Ramos (cell line): Measurements from ENCODE around the gene PRIM2.
"Not testable (repeated sequence)": the region's sequence is repeated elsewhere in the genome, so short reads cannot be mapped to it uniquely, and the experiment has no call there.

Source experiments
- in situ Hi-C: fragments of 300-500 bp; cut with MboI; formaldehyde crosslinking; loops from one replicate; pipeline ENCODE4 v1.14.3; 2022; ENCODE audit warnings: low sequenced_read_pairs; ENCODE audit not compliant: unreplicated experiment

PRIM2 gene

DNA sequence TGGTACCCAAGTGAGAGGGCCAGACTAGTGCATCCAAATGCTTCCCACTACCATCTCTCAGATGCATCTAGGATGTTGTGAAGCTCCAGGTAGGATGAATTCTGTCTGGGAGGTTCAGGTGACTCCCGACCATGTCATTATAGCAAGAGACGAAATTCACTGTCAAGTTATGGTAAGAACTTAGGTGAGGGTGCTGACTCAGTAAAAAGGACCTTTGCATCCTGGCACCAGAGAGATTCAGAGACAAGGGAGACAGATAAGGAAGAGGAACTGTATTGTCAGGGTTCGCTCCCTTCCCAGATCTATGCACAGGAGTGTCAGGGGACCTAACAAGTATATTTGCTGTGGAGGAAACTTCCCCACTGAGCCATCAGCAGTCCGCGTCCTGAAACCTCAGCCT lies 11.2 kb upstream of the PRIM2 start:
- in situ Hi-C loops: no loop called here

DNA sequence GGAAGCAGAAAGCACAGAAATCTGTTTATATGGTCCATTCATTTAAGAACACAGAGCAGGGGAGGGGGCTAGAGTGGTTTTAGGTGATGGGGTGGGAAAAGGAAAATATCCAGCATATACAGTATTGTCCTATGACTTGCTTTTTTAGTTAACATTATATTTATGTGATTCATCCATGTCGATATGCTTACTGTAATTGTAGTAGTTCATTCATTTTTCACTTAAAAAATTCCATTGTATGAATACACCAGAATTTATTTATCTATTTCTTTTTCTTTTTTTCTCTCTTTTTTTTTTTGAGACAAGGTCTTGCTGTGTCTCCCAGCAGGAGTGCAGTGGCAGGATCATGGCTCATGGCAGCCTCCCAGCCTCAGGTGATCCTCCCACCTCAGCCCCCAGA lies 9.6 kb upstream of the PRIM2 start:
- in situ Hi-C loops: no loop called here

DNA sequence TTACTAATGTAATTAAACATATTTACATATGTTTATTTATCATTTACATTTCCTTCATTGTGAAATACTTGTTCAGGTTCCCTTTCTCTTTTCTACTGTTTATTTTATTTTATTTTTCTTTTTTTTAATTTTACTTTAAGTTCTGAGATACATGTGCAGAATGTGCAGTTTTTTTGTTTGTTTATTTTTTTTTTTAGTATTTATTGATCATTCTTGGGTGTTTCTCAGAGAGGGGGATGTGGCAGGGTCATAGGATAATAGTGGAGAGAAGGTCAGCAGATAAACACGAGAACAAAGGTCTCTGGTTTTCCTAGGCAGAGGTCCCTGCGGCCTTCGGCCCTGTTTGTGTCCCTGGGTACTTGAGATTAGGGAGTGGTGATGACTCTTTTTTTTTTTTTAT lies 8.7 kb upstream of the PRIM2 start:
- in situ Hi-C loops: not testable (repeated sequence)

DNA sequence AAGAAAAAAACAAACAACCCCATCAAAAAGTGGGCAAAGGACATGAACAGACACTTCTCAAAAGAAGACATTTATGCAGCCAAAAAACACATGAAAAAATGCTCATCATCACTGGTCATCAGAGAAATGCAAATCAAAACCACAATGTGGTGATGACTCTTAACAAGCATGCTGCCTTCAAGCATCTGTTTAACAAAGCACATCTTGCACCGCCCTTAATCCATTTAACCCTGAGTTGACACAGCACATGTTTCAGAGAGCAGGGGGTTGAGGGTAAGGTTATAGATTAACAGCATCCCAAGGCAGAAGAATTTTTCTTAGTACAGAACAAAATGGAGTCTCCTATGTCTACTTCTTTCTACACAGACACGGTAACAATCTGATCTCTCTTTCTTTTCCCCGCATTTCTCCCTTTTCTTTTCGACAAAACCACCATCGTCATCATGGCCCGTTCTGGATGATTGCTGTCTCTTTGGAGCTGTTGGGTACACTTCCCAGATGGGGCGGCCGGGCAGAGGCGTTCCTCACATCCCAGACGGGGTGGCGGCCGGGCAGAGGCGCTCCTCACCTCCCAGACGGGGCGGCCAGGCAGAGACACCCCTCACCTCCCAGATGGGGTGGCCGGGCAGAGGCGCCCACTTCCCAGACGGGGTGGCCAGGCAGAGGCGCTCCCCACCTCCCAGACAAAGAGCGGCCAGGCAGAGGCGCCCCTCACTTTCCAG lies 7.2 kb upstream of the PRIM2 start:
- in situ Hi-C loops: not testable (repeated sequence)

DNA sequence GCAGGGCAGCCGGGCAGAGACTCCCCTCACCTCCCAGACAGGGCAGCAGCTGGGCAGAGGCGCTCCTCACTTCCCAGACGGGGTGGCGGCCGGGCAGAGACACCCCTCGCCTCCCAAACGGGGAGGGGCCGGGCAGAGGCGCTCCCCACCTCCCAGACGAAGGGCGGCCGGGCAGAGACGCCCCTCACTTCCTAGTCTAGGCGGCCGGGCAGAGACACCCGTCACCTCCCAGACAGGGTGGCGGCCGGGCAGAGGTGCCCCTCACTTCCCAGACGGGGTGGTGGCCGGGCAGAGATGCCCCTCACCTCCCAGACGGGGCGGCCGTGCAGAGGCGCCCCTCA lies 6.6 kb upstream of the PRIM2 start:
- in situ Hi-C loops: no loop called here

DNA sequence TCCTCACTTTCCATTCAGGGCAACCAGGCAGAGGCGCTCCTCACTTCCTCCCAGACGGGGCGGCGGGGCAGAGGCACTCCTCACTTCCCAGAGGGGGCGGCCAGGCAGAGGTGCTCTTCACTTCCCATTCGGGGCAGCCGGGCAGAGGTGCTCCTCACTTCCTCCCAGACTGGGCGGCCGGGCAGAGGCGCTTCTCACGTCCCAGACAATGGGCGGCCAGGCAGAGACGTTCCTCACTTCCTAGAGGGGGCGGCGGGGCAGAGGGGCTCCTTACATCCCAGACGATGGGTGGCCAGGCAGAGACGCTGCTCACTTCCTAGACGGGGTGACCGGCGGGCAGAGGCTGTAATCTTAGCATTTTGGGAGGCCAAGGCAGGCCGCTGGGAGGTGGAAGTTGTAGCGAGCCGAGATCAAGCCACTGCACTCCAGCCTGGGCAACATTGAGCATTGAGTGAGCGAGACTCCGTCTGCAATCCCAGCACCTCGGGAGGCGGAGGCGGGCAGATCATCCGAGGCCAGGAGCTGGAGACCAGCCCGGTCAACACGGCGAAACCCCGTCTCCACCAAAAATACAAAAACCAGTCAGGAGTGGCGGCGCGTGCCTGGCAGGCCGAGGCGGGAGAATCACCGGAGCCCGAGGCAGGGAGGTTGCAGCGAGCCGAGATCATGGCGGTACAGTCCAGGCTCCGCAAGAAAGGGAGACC lies 6.0 kb upstream of the PRIM2 start:
- in situ Hi-C loops: not testable (repeated sequence)

DNA sequence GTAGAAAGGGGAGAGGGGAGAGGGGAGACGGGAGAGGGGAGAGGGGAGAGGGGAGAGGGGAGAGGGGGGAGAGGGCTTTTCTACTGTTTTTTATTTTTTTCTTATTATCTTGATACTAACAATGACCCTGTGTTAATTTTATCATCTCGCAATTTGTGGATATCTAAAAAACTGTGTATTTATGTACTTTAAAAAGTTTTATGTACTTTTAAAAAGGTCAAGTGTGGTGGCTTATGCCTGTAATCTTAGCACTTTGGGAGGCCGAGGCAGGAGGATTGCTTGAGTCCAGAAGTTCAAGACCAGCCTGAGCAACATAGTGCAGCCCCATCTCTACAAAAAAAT lies 5.5 kb upstream of the PRIM2 start:
- in situ Hi-C loops: no loop called here

DNA sequence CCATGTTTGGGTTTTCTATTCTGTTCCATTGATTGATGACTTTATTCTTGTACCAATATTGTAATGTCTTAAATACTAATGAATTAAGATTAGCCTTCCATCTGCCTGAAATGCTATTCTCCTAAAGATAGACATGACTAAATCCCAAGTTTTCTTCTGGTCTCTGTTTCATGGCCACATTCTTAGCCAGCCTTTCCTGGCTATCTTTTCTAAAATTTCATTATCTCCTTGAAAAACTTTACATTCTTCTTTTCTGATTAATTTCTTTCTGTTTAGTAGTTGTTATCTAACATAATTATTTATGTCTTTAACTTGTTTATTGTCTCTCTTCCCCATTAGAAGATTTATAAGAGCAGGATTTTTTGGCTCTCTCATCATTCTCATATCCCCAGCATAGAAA lies 4.4 kb upstream of the PRIM2 start:
- in situ Hi-C loops: no loop called here

DNA sequence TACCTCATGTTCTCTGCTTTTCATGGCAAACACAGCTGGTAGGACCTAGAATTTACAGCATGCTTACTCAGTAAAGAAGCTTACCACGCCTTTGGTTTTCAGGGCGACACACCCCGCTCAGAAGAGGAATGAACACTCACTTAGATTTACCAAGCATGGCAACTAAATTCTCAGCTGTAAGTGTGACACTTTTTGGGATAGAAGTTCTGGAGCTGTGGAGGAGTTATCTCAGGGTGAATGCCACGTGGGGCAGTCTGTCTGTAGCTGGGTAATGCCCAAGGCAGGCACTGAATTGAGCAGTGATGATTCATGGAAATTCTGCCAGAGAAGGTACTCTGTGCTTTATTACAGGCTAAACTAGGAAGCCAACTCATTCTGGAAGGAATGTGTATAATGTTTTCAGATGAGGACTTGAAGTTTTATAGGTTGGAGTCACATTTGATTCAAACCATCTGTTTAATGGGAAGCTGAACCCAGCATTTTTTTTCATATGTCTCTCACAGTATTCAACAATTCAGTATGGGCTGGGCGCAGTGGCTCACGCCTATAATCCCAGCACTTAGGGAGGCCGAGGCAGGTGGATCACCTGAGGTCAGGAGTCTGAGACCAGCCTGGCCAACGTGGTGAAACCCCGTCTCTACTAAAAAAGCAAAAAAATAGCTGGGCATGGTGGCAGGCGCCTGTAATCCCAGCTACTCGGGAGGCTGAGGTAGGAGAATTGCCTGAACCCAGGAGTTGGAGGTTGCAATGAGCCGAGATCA lies 3.5 kb upstream of the PRIM2 start:
- in situ Hi-C loops: no loop called here

DNA sequence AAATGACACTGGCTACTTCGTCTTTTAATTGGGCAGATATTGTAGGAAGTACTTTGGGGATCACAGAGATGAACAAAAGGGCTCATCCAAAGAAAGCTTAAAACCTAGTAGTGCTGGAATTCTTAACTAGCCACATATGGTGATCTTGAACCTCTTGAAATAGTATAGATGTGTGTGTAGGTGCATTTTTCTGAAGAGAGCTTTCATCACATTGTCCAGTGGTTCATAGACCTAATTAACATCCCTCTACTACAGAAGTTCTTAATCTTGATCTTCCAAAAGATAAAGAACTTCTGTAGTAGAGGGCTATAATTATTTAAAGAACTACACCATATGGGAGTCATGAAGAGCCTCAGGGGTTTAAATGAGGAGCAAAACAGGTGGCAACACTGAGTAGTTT lies 2.3 kb upstream of the PRIM2 start:
- in situ Hi-C loops: loop anchor here (5.0 kb wide), 1 partner anchor 403 kb away; no protein-coding TSS in a partner anchor

DNA sequence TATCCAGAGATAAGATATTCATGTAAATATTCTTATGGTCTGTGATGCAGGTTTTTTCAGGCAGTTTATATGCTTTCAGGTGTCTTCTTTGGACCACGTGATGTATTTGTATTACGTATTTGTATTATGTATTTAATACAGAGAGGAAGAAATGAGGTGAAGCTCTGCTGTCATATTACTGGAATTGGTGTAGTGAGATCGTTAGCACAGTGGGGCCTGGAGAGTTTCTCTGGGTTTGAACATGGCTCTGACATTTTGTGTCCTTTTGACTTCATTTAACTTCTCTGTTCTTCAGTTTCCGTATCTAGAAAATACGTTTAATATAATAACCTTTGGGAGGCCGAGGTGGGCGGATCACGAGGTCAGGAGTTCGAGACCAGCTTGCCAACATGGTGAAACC lies 1.6 kb upstream of the PRIM2 start:
- in situ Hi-C loops: loop anchor here (5.0 kb wide), 1 partner anchor 404 kb away; no protein-coding TSS in a partner anchor

DNA sequence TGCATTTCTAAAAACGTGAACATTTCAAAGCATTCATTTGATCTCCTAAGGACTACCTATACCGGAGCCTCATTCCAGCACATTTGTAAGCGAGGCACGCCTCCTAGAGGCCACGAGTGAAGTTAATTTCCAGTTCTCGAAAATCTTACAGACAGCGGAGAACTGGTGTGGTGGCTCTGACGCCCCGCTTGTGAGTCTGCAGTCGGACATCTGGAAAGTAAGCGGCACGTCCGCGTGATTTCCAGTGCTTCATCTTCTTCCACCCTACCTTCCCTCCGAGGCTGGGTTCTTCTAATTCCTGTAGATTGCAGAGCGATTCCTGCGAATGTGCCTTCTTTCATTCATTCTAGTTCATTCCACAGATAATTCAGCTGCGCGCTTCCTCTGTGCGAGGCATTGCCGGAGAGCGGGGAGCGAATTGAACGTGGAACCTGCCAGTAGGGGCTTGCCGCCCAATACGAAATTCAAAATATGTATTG lies 810 bp upstream of the PRIM2 start:
- in situ Hi-C loops: loop anchor here (5.0 kb wide), 1 partner anchor 404 kb away; no protein-coding TSS in a partner anchor

DNA sequence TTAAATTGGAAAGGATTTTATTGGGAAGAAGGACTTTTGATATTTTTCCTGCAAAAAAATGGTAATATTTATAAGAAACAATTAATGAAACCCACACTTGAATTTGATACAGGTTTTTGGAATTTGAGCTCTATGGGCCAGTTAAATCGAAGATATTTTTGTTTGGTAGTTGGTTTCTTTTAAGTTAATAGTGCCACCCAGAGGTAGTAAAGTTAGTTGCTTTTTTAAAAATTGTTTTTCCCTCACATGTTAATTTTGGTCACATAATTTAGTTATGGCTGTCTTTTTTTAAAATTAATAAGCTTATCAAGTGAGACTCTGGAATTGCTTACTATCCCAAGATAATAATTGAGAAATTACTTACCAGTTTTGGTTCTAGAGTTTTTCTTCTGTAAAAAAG lies 7.1 kb downstream of the PRIM2 start:
- in situ Hi-C loops: no loop called here

DNA sequence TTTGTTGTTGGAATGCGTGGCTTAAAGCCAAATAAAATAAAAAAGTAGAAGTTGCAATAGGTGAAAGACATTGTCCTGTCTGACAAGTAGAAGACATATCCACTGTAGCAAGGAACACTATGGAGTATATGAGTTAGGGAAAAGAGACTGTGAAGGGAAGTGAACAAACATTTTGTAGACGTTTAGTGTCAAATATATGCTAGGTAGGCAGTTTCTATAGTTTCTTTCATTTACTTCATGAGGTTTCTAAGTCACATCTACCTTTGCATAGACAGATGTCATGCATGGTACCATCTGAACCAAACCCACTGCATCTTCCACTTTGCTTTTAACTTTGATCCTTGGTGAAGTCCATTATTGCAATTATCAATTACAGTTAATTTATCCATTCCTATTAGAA lies 9.9 kb downstream of the PRIM2 start:
- in situ Hi-C loops: no loop called here

DNA sequence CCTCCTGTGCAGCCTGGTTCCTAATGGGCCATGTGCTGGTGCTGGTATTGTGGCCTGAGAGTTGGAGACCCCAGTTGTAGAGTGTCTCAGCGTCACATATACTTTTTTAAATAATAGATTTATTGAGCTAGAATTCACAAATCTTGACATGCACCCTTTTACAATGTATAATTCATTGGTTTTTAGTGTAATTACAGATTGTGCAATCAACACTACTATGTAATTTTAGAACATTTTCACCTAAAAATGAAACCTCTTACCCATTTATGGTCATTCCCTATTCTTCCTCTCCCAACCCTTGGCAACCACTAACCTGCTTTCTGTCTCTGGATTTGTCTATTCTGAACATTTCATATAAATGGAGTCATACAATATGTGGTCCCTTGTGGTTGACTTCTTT lies 10.6 kb downstream of the PRIM2 start:
- in situ Hi-C loops: no loop called here

DNA sequence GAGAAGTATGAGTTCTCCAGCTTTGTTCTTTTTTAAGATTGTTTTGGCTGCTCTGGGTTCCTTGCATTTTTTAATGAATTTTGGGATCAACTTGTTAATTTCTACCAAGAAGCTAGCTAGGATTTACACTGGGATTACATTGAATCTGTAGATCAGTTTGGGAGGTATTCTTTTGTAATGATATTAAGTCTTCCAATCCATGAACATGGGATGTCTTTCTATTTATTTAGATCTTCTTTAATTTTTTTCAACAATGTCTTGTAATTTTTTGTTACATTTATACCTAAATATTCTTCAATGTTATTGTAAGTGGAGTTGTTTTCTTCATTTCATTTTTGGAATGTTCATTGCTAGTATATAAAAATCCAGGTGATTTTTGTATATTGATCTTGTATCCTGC lies 12.5 kb downstream of the PRIM2 start:
- in situ Hi-C loops: no loop called here

DNA sequence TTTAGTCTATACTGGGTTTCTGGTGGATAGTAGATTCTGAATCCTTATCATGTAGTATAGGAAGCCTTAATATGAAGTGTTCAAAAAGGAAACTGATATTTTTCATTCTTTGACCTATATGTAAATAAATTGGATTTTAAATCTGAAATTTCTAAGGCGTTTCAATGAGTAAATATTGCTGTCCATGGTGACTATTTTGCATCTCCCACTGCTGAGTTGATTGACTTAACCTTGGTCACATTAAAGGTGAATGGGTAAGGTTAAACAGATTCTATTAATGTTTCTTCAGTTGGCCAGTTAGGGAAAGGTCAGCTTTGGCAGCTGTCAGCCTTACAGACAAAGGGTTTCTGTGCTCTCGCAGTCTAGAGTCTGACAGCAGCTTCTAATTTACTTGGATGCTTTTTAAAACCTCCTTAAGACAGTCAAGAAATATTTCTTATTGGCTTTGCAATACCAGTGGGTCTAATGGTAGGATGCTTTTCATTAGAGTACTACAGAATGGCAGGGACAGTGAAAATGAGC lies 24.8 kb downstream of the PRIM2 start:
- in situ Hi-C loops: no loop called here

DNA sequence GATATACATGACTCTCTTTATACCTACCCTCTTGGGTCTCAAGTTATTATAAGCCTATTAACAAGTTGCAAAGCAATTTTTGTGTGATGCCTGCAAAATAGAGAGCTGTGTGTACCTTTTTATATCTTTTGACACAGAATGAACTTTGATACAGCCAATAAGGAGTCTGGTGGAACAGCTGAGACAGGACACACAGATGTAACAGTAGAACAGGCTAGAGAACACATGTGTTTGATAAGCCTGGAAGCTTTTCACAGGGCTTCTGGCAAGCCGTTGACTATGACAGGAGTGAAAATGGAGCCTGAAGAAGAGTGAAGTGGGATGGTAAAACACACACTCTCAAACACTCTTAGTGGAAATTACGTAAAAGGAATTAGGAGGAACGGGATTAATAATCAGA lies 25.9 kb downstream of the PRIM2 start:
- in situ Hi-C loops: not testable (repeated sequence)

DNA sequence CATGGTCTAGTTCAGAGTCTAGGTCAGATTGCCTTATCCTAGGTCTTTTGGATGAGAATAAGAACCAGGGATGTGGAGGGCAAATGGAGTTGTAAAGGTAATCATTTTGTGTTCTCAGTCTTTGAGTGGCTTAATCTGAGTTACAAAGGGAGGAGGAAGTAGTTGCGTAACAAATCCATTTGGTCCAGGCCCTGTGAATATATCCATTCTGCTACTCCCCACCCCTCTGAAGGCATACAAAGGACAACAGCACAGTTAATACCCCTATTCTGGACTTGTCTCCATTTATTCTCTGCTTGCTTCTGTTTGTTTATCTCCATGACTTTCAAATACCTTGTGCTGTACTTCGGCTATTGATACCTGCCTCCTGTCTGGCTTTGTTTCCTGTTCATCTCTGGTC lies 29.3 kb downstream of the PRIM2 start:
- in situ Hi-C loops: not testable (repeated sequence)

DNA sequence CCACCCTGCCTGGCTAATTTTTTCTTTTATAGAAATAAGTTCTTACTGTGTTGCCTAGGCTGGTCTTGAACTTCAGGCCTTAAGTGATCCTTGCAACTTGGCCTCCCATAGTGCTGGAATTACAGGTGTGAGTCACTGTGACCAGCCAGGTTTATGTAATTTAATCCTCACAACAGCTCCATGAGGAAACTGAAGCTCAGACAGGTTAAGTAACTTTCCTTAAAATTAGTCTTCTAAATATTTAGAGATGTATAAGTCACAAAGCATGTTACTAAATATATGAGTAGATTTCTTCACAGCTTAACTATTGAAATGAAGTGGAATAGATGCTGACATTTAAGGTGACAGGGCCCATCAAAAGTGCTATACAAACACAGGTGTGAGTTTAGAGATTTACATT lies 30.2 kb downstream of the PRIM2 start:
- in situ Hi-C loops: not testable (repeated sequence)

DNA sequence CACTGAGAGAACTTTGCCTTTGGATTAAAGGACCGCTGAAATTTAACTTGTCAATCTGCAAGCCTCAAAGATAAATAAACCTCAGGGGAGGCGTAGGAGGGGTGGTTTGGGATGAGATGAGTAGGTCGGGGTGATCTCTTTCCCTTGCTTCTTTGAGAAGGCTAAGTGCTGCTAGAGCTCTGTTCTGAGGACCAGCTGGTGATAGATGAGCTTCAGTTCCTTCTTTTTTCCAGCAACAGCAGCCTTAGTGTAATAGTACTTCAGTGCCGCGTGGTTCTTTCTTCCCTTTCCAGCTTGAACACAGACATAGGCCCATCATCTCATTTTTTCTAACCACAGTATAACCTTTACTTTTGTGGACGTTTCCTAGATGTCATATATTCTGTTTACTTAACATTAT lies 33.0 kb downstream of the PRIM2 start:
- in situ Hi-C loops: not testable (repeated sequence)
